Activated T-cell treated with anti-CD3 and anti-CD28 coated beads for 4 hours (primary cell): Measurements from ENCODE around the gene TDRD9.

Source experiments
- DNase-seq: peaks from one replicate; pipeline ENCODE4 v3.0.0-alpha.2; 2020

The TDRD9 gene

DNA sequence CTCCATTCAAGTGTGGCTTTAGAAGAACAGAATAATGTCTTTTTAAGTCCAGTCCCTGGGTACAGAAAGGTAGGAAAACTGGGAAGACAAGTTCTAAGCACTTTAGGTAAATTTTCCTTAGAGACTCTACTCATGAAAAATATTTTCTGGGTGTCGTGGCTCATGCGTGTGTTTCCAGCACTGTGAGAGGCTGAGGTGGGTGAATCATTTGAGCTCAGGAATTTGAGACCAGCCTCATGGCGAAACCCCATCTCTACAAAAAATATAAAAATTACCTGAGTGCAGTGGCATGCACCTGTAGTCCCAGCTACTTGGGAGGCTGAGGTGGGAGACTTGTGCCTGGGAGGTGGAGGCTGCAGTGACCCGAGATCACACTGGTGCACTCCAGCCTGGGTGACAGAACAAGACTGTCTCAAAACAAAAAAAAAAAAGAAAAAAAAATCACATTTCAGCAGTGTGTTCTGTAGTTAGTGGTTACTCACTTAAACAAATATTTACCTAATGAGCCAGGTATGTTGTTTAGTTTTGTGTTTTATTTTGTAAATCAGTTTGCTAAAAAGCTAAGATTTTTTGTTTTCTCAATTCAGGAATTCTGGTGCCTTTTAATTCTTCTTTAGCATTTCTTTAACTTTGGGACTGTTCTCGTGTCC lies 66.4 kb downstream of the TDRD9 start:
- no peak for DNase-seq

GRCh38 chr14:103995876-103996275 lies 67.6 kb downstream of the TDRD9 start:
- no peak for DNase-seq

- DNase-seq: no peak
Observed at GRCh38 chr14:103997391-103997790, 69.1 kb downstream of the TDRD9 start.

GRCh38 chr14:103998027-103998426 lies 69.8 kb downstream of the TDRD9 start:
- DNase-seq: no peak

DNA sequence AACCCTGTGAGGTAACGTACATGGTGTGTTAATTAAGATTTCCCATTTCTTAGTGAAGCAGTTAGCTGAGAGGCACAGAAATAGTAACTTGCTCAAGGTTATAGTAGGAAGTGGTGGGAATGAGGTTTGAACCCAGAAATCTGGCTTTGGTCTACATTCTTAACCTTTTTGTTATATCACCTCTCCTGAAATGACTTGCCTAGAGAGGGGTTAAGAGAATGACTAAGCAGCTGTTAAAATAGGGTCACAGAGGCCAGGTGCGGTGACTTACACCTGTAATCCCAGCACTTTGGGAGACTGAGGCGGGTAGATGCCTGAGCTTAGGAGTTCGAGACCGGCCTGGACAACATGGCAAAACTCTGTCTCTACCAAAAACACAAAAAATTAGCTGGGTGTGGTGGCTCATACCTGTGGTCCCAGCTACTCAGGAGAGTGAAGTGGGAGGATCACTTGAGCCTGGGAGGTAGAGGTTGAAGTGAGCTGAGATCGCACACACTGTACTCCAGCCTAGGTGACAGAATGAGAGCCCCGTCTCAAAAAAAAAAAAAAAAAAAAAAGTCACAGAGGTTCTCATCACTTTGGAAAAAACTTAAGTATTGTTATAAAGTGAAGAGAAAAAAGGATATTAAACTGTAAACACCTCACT lies 71.7 kb downstream of the TDRD9 start:
- DNase-seq: no peak

DNA sequence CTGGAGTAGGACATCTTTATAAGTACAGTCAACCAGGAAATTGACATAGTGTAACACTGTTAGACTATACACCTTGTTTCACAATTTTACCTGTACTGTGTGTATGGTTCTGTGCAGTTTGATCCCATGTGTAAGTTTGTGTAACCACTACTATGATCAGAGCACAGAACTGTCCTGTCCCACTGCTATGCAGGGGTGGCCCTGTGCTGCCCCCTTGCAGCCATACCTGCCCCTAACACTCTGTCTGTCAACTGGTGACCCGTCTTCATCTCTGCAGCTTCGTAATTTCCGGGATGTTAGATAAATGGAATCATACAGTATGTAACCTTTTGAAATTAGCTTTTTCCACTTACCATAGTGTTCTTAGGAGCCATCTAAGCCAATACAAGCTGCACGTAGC lies 72.7 kb downstream of the TDRD9 start:
- no peak for DNase-seq

GRCh38 chr14:104003616-104004015 lies 75.4 kb downstream of the TDRD9 start:
- DNase-seq: no peak

- DNase-seq: no peak
Observed at GRCh38 chr14:104004849-104005248, 76.6 kb downstream of the TDRD9 start.

DNA sequence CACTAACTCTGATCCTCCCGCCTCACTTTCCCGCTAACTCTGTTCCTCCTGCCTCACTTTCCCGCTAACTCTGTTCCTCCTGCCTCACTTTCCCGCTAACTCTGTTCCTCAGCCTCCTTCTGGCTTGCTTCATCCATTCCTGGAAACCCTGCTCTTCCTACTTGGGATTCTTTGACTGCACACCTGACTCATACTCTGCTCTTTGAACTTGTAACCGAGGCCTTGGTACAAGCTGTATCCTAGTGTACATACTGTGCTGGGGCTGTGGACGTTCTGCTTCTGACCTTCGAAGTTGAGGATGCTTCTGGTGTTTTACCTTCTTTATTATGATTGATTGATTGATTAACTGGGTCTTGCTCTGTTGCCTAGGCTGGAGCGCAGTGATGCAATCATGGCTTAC lies 77.2 kb downstream of the TDRD9 start:
- no peak for DNase-seq

- no peak for DNase-seq
Observed at GRCh38 chr14:104007121-104007520, 78.9 kb downstream of the TDRD9 start.

- DNase-seq: no peak
Observed at GRCh38 chr14:104009297-104009696, 81.0 kb downstream of the TDRD9 start.

DNA sequence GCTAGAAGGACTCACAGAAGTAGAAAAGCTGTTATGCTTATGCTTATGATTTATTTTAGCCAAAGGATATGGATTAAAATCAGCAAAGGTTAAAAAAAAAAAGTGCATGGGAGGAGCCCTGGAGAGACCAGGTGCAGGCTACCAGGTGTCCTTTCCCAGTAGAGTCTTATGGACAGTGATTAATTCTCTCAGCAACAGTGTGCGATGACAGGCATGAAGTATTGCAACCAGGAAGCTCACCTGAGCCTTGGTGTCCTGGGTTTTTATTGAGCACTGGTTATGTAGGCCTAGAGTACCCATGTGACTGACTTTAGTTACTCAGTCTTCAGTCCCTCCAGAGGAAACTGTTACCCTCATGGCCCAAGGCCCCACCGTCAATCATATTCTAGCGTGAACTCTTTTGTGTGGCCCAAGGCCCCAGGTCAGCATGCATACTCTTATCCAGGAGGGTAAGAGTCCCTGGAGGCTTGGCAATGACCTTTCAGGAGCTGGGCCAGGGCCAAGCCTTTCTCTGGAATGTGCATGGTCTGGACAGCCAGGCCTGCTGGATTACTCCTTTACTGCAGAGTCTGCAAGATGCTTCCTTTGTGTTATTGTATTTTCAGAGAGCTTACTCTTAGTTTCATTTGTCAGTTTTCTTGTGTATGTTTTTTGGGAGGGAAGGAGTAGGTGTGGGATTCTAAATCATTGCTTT lies 83.7 kb downstream of the TDRD9 start:
- no peak for DNase-seq

GRCh38 chr14:104014764-104015163 lies 86.5 kb downstream of the TDRD9 start:
- DNase-seq: no peak

GRCh38 chr14:104016873-104017650 lies 88.8 kb downstream of the TDRD9 start:
- DNase-seq: no peak

DNA sequence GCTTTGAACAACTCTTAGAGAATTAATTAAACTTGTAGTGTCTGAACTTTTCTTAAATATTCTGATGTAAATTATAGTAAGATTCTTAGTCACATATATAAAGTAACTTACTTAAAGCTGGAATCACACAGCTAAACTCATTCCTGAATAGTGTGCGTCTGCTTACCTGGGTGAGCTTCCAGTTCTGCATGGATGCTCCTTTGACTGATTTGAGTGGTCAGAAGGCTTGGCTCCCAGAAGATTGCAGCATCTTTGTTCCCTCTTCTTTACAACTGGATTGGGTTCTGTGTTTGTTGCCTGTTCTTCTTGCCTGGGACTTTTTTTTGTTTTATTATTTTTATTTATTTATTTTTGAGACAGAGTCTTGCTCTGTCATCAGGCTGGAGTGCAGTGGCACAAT lies 90.8 kb downstream of the TDRD9 start:
- no peak for DNase-seq

- no peak for DNase-seq
Observed at GRCh38 chr14:104019806-104020205, 91.5 kb downstream of the TDRD9 start.

GRCh38 chr14:104020471-104020870 lies 92.2 kb downstream of the TDRD9 start:
- DNase-seq: no peak

DNA sequence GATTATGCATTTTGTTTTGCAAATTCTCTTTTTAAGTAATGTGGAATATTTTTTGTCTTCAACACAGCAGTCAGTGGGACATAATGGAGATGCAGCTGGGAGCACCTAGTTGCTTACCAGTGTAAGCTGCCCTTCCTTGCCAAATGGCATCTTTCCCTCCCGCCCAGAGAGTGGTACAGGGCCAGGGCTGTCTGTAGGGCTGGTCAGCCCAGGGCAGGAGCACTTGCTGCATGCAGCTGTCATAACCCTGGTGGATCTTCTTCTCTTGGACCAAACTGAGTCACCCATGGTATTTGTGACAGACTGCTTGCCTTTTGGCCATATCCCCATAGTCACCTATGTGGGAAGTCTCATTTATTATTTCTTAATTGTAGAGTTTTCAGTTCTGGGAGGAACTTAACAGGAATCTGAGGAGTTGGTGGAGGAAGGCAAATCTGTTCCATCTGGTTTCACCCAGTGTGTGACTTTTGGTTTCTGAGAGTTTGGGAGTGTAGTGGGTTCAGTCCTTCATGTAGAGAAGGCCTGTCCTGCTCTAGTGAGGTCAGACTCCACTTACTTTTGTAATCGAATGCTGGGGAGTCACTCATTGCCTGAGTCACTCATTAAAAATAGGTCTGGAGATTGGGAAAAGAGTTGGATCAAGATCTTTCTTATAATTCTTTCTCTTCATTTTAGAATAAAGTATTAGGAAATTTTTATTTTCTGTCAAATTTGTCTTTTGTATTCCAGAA lies 95.2 kb downstream of the TDRD9 start:
- no peak for DNase-seq

DNA sequence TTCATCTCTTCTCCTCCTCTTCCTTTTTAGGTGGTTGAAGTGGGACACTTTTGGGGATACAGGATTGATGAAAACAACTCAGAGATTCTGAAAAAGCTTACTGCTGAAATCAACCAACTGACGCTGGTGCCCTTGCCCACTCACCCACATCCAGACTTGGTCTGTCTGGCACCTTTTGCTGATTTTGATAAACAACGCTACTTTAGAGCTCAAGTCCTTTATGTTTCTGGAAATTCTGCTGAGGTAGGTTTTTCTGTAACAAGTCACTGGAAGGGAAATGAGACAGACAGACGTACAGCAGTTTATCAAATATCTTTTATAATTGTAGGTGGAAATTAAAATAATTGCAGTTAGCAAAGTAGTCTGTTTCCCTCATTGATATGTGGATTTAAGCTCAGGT lies 97.3 kb downstream of the TDRD9 start:
- DNase-seq: no peak

DNA sequence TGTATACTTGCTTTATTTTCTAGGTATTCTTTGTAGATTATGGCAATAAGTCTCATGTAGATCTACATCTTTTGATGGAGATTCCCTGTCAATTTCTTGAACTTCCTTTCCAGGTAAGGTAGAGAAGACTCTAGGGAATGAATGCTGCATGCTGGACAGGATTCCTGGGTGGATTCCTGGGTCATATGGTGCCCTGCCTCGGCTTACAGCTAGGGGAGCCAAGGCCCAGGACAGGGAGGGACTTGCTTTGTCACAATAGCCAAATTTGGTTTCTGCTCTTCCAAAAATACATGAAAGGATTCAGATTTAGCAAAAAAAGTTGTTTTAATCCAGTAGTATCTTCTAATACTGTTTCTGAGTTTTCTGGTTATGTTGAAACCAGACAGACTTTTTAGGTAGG lies 97.8 kb downstream of the TDRD9 start:
- DNase-seq: no peak

DNA sequence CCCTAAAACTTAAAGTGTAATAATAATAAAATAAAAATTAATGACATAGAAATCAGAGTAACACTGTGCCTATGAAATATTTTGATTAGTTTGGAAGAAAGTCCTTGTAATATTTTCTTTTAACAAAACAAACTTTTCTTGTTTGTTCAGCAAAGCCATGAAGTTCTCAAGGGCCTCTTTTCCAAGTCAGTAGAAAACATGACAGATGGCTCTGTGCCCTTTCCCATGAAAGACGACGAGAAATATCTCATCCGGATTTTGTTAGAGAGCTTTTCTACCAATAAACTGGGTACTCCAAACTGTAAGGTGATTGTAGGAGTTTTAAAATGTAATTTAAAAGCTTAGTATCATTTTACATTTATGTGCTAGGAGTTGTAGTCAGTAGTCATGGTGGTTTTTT lies 102.7 kb downstream of the TDRD9 start:
- no peak for DNase-seq

DNA sequence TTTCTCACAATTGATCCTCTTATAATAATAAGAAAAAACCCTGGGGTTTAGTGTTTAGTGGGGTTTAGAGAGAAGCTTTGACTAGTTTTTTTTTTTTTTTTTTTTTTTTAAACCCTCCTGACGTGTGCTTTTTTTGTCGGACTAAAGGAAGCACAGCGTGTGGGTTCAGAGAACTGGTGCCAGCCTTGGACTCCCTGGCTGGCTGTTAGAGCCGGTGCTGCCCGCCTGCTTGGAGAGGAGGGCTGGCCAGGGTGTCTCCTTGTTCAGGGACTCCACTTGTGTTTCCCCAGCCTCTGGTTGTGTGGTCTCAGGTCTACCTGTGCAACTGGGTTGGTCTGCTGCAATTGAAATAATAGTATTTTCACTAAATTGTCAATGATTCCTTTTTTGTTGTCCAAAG lies 103.1 kb downstream of the TDRD9 start:
- no peak for DNase-seq
